COLO668 (cell line): ENCODE results near the gene BLCAP.

Experiments
- DNase-seq: peaks from one replicate; lab custom pipeline; 2025; ENCODE audit not compliant: unreplicated experiment; lab: John Stamatoyannopoulos, UW

Gene BLCAP

DNA sequence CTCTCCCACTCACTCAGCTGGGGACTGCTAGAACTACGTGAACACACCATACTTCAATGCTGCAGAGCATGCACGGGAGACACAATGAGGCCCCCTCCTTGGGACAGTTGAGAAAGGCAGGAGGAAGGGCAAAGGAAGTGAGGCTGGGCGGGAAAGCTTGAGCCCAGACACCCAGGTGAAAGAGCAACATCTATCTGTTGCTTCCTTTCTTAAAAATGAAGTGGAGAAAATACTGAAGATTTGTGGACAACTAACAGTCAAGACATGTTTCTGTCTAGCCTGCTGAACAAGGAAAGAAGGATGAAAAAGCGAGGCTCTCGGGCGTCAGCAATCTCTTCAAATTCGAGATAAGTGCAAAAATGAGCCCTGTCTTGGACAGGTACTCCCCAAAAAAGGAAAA is 9.6 kb downstream of the BLCAP start:
- DNase-seq: no peak

DNA sequence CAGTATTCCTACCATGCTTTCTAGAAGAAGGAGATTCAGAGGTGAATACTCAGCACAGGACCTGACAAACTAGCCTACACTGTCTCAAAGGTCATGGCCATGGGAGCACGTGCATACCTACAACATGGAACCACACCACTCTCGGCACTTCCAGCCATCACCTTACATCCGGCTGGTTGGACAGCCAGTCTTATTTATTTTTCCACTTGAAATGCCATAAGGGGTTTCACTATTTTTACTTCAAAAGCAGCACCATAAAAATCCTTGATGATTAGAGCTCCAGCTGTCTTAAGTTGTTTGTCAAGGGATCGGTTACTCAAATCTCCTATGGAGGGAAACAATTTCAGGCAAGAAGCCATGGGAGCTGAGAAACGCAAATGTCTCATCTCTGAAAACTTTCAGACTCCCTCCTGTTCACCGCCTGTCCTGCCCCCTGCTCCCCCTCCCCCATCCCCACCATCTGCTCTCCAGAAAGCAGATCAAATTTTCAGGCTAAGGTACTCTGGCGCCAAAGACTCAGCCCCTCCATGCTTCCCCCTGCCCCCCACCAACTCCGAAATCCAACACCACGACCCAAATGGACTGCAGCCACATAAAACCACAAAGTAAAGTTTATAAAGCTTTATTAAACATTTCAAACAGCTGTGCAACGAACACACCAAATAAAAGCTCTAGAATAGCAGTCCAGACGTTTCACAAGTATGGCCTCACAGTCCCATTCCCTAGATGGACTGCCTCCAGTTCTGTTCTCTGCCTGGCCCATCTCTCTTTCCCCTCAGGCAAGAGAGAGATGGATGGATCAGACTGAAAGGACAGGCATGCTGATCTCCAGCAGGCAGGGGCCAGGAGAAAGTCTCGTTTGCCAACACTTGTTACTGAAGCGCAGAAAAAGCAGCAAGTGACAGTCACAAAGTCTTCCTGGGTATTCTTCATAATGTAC is 10.6 kb downstream of the BLCAP start:
- peak; percentile 44 for DNase-seq

DNA sequence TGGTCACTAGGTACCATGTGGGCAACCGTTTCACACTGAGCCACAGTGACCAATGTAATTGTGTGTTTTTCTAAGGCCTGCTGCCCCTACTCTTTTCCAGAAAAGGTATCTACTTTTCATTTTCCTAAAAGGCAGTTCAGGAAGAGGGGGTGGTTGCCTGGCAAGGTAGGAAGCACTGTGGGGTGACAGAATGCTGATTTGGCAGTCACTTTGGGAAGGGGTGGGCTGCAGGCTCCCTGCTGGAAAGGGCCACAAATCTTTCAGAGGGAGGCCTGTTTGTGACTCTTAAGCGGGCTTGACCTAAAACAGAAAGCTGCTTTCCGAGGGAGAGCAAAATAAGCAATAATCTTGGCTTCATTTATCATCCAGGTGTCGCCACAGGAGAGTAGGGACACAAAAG is 11.8 kb downstream of the BLCAP start:
- DNase-seq: no peak

DNA sequence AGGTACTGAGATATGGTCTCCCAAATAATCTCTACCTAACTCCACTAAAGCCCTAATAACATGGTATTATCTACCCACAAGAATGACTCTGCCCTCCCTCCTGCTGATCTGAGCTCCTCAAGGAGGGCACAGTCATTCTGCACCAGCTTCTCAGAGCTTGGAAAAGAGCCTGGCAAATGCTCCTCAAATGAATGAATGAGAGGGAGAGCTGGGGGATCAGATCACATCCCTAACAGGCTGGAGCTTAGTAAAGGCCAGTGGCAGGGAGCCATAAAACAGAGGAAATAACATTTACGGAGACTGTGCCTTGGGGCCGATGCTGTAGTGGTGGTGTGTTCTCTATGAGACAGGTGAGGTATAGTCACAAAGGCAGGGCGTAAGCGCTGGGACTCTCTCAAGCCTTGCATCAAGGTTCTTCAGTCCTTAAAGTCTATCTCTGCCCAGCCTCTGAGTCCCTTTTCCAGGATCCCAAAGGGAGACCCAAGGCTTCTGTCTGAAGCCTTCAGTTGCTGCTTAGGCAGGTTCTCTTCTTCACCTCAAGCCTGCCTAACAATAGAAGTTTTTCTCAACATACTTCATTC is 13.8 kb downstream of the BLCAP start:
- DNase-seq: no peak

DNA sequence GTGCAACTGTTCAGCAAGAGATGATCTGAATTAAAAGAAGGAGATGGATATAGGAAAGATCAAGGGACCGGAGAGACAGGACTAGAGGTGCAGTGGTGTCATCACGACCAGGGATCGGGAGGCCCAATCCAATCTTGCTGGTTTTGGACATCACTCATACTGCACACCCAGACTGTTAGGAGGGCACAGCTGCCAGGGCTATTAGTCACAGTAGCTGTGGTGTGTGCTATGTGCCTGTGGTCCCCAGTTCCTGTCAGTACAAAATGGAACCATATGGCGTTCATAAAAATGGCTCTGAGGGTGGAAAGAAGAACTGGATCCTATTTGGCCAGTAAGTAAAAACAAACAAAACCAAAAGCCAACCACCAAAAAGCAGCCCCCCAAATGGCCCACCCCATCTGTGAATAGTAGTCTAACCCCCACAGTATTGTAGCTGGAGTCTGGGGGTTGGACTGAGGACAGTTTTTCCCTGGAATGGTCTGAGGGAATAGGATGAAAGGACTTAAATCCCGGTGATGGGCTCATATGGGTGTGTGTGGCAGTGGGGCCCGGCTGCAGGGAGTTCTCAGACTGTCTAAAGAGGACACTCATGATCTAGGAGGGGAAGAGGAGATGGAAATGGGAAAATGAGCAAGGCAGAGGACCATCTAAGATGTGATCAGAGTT is 15.9 kb downstream of the BLCAP start:
- DNase-seq: no peak

DNA sequence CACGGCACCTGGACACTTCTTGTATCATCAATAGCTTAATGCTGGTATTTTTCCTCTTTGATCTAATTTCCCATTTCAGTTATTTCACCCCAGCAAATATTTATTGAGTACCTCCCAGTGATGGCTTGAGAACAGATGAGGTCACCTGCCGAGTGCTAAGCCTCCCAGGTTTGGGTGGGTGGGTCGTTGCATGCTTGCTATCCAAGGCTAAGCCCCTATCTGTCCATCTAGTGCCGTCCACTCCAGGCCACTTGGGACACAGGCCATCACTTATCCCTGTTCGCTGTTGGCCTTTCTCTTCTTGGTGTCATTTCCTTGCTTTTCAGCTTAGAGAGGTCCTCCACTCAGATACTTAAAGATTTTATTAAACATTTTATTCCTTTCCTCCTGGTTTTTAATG is 17.4 kb downstream of the BLCAP start:
- DNase-seq: no peak

DNA sequence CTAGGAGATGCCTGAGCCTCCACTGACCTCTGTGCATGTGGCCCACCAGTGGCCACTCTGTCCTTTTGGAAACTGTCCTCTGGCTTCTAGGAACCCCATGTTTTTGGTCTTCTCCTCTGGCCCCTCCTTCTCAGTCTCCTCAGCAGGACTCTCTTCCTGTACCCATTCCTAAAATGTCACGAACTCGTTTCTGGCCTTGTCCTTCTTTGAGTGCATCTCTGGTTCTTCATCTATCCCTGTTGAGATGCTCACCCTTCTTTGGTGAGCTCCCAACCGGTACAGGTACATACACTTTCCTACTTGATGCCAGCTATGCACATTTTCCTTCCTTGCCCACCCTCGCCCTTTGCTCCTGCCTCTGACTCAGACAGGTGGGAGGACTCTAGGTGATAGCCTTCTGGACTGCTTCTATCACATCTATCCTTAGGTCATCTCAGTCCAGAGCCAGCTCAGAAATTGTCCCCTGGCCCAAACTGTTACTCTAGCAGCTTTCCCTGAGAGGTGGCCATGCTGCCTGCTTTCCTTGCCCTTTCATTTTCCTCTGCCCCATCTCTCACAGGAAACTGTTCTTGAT is 21.4 kb downstream of the BLCAP start:
- no peak for DNase-seq

DNA sequence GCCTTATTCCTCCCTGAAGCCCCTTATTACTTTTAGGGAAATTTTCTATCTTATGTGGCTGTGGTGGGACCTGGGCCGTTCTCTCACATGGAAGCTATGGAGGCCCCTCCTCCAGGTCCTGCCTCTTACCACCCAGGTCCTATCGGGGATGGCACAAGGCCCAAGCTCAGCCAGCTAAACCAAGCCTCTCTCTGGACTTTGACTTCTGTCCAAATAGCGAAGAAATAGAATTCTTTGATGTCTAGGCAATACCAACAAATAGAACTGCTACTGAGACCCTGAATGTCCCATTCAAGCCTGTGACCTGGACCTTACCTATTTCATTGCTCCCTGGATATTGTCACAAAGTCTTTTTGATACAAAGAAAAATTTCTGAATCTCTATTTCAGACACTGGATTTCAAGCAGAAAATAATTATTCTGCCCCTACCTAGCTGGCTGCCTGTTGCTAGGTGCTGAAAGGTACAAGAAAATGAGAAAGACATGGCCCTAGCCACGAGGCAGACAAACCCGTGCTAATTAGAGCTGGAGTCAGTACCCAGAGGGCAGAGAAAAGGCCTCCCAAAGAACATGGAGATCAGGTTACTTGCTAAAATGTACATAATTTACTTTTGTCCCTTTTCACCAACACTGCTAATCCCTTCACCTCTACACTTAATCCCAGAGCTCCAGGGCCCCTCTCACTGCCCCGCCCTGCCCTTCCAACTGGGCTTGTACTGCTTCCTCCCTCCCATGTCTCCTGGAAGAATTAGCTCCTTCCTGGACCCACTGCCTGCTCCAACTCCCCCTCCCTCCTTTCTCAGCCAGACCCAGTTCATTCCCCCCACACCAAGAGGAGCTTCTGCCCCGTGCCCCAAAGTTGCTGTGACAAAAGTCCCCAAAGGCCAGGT is 22.2 kb downstream of the BLCAP start:
- DNase-seq: no peak

DNA sequence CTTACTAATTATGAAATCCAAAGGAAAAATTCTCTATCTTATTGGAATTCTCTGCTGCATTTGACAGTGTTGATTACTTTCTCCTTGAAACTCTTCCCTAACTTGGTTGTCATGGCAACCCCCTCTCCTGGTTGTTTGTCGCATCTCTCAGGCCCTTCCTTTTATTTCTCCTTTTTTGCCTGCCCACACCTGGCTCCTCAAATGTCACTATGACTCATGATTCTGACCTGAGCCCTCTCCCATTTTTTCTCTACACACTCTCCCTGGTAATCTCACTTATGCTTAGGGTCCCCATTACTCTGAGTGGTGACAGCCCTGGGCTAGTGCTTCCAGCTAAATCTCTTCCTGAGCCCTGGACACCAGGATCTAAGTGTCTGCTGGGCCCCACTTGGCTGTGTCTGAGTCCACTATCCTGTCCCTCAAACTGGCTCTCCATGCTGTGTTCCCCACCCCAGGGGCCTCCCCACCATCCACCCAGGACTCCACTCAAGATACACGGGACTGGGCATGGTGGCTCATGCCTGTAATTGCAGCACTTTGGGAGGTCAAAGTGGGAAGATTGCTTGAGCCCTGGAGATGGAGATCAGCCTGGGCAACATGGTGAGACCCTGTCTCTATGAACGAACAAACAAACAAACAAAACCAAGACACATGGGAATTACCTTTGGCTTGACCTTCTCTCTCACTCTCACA is 23.1 kb downstream of the BLCAP start:
- peak; percentile 36 for DNase-seq

DNA sequence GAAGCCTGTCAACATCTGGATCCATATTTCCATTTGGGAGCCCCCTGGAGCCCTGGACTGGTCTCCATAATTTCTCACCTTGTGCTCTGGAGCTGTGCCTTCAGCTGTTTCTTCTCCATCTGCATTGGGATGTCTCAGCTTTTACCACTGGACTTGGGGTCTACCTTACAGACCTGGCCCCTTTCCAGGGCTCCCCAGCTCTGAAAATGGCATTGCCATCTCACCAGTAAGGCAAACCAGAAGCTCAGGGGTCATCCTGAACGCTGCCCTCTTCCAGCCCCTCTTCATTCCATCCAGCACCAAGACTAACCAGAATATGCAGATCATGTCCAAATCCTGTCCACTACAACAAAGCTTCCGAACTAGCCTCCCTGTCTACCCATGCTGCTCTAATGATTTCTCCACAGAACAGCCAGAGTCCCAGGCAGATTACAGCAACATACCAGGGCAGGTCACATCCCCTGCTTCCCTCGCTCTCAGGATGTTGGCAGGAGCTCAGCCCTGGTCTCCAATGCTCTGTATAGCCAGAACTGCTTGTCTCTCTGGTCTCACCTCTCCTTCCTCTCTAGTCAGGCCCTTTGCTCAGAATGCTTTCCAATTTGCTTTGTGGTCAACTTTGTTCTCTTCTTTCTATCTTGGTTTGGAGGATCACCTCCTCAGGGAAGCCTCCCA is 24.3 kb downstream of the BLCAP start:
- DNase-seq: no peak

DNA sequence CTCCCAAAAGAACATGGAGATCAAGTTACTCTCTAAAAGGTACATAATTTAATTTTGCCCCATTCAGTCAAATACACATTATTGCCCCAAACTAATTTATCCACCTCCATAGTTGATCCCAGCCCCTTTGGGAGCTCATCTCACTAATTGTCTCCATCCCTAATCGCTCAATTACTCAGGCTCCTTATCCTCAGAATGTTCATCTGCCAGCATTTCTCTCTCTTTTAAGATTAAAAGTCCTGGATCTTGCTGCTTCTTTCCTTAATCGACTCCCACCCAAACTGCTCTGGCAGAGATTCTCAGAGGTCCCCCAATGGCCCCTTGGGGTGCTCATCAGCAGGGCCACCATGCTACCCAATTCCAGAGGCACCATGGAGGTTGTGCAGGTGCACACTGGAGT is 25.0 kb downstream of the BLCAP start:
- no peak for DNase-seq

DNA sequence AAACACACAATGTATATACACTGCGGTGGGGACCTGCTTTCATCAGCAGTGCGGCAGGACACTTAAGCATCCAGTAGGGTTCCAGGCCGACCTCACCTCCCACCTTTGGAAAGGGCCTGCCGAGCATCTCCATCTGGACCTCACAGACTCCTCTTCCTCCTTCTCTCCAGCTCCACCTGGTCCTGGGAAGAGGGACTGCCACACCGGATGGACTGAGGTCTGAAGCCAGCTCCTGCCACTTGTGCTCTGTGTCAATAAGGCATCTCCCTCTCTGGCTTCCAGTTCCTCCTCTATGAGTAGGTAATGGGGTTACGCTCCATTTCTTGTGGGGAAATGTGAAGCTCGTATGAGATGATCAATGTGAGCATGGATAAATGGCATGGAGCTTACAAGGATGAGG is 25.7 kb downstream of the BLCAP start:
- peak; percentile 87 for DNase-seq

DNA sequence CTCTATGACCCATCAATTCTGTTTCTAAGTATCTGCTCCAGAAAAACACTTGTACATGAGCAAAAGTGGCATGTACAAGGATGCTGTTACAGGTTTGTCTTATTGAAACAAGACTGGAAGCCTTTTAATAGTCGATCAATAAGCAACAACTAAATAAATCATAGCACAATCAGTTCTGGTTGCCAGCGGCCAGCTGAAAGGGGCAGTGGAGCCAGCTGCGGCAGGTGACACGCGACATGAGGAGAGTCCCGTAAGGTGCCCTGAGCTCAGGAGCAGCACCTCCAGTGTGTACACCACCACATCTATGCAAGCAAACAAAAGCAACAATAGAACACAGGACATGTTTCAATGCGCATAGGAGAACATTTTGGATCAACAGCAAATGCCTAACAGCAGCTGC is 27.4 kb downstream of the BLCAP start:
- peak; percentile 95 for DNase-seq

DNA sequence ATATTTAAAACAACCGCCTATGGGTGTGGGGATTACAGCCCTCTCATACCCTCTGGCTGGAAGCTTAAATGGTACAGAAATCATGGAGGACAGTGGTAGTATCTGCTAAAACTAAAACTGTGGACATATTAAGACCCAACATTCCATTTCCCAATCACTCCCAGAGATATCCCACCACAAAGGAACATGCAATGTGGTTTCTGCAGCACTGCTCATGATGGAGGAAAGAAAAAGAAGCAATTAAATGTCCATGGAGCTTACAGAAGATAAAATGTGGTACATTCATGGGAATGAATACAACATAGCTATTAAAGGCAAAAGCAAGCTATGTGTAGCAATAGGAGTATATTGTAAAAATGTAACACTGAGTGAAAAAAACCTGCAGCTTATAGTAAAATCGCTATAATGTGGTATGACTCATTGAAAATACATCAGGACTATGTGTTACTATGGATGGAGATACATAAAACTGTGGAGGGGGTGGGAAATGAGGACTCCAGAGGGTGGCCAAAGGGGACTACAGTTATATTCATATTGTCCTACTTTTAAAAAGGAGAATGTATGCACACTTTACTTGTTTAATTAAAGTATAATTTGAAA is 29.5 kb downstream of the BLCAP start:
- no peak for DNase-seq

DNA sequence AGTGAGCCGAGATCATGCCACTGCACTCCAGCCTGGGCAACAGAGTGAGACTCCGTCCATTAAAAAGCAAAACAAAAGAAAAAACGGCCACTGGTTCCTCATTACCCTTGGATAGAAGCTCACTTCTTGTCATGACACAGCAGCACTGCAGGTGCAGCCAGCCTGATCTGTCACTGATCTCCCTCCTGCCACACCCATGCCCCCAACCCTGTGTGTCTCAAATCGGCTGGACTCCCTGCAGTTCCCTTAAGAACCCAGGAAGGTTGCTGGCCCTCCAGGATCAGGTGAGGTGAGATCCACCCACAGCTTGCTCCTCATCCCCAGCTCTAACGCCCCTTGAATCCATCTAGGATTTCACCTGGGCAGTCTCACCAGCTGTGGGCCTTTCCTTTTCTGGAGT is 32.9 kb downstream of the BLCAP start:
- no peak for DNase-seq

DNA sequence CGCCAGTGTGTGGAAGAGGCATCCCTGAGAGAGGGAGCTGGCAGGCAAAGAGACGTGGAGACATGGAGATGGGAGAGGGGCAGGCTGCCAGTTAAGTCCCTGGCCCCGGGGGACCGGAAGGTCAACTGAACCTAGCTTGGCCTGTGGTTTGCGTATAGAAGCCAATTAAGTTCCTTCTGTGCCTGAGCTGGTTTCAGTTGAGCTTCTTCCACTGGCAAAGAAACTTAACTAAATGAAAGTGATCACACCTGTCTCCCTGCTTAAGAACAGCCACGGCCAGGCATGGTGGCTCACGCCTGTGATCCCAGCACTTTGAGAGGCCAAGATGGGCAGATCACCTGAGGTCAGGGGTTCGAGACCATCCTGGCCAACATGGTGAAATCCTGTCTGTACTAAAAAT is 33.4 kb downstream of the BLCAP start:
- no peak for DNase-seq

DNA sequence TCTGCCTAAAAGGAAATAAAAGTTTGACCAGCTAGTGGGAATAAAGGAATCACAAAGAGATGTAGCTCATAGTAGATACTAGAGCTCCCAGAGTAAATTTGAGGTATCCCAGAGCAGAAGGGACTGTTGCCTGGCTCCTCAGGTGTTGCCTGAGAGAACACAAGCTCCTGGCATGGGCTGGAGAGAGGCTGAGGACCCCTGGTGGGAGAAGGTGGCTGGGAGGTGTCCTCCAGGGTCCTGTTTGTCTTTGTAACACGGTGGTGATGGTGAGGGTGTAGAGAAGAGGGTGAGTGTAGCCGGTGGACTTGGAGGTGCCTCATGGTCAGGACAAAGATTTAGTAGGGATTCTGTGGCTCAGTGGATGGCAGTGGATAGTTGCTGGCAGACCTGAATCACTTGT is 34.7 kb downstream of the BLCAP start:
- DNase-seq: no peak

DNA sequence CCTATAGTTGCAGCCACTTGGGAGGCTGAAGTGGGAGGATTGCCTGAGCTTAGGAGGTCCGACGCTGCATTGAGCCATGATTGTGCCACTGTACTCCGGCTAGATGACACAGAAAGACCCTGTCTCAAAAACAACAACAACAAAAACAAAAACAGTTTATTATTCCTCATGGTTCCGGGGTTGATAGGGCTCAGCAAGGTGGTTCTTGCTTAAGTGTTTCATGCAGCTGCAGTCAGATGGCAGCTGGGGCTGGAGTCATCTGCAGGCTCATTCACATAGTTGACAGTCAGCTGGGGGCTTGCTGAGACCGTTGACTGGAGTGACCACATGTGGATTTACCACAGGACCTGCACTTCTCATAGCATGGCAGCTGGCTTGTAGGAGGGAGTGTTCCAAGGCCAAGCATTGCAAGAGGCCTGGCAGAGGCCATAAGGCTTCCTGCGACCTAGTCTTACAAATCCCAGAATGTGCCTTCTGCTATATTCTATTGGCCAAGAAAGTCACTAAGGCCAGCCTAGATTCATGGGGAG is 35.5 kb downstream of the BLCAP start:
- no peak for DNase-seq
